ENCODE measurements around the gene CEP104.
"Not testable (repeated sequence)": the region's sequence is repeated elsewhere in the genome, so short reads cannot be mapped to it uniquely, and the experiment has no call there.

The CEP104 gene

DNA sequence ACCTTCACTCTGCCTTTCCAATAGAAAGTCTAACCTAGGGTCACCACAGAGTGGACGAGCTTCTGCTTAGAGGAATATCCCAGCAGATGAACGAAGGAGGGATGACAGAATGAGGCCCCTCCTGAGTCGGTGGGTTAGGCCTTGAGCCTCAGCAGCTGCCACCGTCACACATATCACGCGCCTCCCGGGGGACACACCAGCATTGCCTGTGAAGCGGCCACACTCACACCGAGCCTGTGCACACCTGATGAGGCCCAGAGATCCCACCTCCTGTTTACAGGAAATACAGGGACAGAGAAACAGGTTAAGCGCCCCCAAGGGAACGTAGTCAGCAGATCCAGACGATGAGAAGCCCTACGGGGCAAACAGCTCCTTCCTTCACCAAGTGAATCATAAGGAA, 35.6 kb downstream of the CEP104 start:
- no peak for DNase-seq

DNA sequence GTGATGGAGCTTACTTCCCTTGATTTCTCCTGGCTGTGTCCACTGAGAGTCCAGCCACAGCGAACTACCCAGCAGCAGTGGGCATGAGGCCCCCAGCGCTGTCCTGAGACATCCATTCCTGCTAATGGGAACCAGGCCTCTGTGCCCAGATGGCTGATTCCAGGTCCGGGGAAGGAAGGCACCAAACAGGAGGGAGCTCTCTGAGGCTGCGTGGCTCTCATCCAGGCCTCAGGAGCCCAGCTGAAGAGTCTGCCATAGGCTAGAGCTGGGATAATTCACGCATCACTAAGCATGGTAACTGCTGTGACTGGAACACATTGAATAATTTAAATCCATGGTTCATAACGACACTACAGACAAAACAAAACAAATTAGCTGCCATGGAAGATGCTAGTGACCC, 36.0 kb downstream of the CEP104 start:
- DNase-seq: no peak

DNA sequence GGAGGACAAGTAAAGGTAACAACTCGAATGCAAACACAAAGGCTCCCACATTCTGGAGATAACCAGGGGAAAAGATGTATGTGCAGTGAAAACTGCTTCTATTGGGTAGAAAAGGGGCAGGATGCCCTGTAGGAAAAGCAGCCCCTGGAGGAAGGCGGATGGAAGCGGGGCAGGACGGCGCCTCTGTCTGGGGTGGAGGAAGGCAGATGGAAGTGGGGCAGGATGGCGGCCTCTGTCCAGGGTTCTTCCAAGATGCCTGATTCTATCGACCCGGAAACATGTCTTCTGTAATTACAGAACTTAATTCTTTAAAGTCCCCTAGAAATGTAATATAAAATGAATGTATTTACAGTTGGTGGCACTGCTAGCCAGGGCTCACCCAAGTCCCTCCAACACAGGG, 36.7 kb downstream of the CEP104 start:
- DNase-seq: no peak

DNA sequence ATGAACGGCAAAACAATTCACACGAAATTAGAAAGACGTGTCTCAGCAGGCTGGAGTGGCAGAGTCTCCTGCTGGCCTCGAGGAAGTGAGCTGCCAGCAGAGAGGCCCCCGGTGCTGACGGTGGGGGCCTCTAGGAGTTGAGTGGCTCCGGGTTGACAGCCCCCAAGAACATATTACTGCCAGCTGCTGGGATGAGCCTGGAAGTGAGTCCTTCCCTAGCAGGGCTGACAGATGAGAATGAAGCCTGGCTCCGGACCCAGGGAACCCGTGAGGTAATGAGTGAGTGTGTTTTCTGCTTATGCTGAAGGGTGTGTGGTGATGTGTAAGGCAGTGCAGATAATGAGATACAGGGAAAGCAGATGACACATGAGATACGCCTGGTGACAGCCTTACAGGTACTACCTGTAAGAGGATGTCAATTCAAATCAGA, 37.2 kb downstream of the CEP104 start:
- DNase-seq: no peak

DNA sequence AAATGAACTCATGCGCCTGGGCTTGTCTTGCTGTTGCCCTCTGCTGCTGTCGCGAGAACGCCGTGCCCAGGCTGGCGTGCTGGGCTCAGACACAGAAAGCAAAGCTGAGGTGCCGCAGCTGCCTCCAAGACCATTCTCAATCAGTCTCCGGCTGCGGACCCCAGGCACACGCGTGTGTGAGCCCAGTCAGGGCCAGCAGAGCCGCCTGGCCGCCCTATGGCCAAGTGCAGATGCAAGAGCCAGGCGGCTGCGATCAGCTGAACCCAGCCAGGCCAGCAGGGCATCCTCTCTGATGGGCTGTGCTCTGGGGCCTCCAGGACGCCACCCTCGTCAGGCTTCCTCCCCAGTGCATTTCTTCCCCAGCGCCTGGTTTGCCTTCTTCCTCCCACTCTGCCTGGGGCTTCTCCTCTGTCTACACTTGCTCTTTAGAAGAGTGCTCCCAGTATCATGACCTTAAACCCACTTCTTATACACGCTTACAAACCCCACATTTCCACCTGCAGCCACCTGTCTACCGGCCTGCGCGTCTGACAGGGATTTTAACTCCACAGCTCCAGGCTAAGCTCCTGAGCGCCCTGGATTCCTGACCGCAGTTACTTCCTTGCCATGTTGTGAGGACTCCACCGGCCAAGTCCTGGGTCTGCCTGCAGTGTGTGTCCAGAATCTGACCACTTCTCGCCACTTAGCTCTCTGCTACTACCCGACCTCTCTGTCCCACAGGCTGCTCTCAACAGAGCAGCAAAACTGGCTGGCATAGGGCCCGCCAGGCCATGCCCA, 39.0 kb downstream of the CEP104 start:
- DNase-seq: no peak

DNA sequence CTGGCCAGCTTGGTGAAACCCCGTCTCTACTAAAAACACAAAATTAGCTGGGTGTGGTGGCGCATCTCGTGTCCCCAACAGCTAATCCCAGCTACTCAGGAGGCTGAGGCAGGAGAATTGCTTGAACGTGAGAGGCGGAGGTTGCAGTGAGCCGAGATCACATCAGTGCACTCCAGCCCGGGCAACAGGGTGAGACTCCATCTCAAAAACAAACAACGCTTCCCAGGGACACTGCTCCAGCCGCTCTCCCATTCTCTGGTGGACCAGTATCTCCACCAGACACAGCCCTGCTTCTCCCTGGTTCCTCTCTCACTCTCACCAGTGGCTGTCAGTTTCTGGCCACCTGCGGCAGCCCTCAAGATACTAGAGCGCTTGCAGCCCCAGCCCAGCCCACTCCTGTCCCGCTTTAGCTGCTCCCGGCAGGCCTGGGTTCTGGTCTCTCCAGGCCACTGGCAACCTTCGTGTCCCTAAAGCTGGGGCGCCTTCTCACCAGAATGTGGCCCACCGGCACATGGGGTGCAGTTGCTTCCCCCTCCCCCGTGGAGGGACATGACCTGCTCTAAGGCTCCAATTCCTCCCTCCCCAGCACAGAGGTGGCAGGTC, 39.8 kb downstream of the CEP104 start:
- DNase-seq: no peak

DNA sequence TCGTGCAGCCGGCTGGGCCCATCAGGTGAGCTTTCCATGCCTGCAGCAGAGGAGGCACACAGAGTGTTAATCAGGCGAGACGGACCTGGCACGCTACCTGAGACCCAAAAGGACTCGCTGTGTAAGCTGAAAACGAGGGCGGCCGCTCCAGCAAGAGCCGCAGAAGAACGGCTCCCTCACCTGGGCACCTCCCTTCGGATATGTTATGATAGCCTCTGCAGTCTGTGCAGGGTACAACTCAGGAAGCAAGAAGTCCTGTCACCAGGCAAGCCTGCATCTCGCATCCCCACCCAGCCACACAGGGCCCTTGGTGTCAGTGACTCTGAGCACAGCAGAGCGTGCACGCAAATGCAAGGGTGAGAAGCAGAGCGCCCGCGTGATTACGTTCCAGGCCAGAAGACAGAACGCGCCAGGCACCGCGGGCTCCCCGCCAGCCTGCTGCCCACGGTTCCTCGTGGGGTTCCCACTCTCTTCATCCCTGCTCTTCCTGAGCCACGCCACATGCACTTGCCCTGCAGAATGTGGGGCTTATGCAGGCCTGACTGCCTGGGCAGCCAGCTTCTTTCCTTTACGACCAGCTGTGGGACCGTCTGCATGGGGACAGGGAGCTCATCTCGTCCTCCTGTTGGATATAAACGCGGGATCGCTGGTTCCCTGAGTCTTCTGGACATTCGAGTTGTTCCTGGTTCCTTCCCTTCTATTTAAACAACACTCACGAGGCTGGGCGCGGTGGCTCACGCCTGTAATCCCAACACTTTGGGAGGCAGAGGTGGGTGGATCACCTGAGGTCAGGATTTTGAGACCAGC, 40.5 kb downstream of the CEP104 start:
- DNase-seq: no peak

DNA sequence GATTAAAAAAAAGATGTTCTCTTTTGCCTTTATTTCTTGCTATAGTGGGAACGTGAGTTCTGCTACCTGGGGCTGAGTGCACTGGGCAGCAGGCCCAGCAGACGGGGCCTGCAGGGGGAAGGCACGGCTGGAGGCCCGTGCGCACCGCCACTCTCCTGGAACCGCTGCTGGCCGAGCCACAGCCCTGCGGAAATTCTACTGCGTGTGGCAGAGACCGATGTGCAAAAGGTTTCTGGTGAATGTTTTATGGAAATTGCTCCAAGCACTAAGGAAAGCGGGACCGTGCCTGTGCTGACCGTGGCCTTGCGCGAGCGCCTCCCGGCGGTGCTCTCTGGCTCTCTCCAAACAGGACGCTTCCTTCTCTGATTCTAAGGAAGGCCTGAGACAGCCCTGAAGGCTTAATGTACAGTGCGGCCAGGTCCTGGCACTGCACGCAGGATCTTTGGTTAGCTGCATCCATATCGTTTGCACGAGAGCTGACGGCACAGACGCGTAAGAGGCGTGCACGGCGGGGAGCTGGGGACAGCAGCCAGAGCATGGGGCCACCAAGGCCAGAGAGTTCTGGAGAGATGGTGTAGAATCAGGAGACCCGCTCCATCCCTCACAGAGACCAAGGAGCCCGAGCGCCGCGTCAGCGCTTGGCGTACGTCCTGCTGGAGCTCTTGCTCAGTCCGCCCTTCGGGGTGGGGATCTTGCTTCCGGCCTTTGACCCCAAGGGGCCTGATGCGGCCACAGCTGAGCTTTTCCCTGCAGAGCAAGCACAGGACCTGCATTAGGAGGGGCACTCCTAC, 42.0 kb downstream of the CEP104 start:
- DNase-seq: no peak

DNA sequence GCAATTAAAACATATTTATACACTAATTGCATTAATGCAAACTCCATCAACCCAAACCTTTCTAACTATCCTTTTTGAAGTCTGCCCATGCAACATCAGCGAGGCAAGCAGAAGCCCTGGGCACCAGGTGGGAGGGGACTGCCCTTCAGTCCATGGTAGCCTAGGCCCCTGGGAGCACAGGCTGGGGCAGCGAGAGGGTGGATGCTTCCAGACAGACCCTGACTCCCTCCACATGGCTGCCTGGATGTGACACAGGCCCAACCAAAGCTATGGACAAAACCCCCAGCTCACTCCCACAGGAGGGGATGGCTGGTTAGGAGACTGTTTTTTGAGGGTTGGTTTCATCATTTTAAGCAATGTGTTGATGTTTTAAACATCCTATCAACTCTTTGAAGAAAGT, 42.9 kb downstream of the CEP104 start:
- no peak for DNase-seq

DNA sequence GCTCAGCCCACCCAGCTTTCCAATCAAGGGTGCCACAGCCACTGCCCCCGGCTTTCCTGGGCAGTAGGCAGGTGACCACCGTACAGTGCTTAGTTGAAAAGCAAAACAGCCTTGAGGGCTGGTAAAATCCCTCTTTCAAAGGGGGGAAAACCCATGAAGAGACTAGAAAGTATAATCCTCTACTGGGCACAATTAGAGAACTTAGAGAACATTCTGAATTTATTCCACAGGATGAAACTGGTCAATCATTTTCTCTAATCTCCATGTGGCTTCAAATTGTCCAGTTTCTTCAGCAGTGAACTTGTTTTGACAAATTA, 45.5 kb downstream of the CEP104 start:
- DNase-seq: no peak

DNA sequence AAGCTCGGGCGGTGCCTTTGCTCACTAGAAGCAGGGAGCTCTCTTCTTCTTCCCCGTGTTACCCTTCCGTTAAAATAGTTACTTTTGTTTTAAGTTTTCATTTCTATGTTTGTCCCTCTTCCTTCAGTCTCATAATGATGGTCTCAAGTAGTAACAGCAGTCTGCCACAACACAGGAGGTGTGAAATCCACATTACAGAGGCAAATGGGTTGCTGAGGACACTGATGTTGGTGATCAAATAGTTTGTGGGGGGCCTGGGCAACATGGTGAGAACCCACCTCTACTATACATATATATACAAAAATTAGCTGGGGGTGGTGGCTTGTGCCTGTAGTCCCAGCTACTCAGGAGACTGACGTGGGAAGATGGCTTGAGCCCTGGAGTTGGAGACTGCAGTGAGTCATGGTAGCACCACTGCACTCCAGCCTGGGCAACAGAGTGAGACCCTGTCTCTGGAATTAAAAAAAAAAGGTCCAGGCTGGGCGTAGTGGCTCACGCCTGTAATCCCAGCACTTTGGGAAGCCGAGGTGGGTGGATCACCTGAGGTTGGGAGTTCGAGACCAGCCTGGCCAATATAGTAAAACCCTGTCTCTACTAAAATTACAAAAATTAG, 46.8 kb downstream of the CEP104 start:
- DNase-seq: not testable (repeated sequence)

DNA sequence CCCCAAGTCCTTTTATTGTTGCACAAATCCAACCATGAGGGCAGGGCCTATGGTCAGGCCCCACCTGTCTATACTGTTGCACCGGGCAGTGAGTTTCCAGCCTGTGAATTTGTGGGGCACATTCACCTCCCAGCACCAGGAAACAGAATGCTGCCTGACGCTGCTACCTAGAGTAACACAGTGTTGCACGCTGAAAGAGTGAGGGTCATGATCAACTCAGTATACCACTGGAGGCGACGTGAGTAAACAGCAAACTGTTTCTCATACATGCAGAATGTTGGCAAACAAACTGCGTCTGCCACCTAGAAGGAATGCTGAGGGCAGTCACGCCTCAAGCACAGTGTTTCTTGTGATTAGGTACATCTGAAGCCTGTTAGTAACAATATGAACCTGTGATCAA, 47.3 kb downstream of the CEP104 start:
- no peak for DNase-seq

DNA sequence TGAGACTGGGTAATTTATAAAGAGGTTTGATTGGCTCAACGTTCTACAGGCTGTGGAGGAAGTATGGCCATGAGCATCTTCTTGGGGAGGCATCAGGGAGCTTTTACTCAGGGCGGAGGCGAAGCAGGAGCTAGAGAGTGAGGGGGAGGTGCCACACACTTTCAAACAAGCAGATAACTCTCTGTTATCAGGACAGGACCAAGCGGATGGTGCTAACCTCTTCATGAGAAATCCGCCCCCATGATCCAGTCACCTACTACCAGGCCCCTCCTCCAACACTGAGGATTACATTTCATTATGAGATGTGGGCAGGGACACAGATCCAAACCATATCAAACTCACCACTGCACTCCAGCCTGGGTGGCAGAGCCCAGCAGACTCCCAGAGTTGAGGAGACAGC, 49.2 kb downstream of the CEP104 start:
- no peak for DNase-seq

DNA sequence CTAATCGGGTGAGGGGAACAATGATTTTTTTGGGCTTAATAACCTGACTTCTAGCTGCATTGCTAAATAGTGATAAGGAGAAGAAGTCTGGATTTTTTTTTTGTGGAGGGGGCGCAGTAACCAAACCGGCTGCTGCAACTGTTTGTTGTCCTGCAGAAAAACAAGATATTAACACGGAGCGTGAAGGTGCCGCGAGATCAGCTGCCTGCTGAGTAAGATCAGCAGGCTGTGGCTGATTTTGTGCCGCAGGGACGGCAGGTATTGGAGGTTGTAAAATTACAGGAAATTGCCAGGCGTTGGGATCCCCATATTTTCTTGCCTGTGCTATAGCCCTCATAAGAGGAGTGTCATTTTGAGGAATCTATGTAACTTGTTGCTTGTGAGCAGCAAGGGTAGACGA, 52.0 kb downstream of the CEP104 start:
- DNase-seq: no peak

DNA sequence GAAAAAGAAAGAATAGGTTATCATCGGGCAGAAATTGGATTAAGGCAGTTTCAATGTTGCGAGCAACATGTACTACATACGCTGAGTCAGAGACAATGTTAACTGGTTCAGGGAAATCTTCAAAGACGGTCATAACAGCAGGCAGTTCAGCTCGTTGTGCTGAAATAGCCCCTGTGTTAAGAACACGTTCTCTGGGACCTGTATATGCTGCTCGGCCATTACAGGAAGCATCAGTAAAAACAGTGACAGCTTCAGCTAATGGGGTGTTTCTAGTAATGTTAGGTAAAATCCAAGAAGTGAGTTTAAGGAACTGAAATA, 52.4 kb downstream of the CEP104 start:
- not testable (repeated sequence) for DNase-seq

DNA sequence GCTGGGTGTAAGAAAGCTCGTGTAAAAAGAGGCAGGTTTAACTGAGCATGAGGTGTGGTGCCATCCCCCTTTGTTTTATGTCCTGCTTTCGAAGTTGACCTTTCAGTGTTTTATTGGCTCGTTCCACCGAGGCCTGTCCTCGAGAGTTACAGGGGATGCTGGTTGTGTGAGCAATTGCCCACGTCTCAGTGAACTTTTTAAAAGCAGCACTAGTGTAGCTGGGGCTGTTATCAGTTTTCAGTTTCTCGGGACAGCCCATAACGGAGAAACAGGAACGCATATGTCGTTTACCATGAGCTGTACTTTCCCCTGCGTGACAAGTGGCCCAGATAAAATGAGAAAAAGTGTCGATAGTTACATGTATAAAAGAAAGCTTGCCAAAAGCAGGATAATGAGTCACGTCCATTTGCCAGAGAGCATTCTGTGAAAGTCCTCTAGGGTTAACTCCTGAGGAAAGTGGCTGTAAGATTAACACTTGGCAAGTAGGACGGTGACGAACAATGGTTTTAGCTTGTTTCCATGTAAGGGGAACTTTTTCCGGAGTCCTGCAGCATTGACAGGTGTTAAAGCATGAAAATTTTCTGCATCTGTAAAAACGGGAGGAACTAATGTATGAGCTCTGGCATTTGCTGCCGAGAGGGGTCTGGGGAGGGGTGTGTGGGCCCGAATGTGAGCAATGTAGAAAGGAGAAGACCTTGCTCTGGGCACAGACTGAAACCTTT, 52.9 kb downstream of the CEP104 start:
- DNase-seq: no peak

DNA sequence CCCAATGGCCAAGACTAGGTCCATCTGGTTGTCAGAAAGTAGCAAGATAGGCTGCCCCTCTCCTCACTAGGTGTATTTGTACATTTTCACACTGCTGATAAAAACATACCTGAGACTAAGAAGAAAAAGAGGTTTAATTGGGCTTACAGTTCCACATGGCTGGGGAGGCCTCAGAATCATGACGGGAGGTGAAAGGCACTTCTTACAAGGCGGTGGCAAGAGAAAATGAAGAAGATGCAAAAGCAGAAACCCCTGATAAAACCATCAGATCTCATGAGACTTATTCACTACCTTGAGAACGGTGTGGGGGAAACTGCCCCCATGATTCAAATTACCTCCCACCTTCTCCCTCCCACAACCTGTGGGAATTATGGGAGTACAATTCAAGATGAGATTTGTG, 56.2 kb downstream of the CEP104 start:
- not testable (repeated sequence) for DNase-seq

DNA sequence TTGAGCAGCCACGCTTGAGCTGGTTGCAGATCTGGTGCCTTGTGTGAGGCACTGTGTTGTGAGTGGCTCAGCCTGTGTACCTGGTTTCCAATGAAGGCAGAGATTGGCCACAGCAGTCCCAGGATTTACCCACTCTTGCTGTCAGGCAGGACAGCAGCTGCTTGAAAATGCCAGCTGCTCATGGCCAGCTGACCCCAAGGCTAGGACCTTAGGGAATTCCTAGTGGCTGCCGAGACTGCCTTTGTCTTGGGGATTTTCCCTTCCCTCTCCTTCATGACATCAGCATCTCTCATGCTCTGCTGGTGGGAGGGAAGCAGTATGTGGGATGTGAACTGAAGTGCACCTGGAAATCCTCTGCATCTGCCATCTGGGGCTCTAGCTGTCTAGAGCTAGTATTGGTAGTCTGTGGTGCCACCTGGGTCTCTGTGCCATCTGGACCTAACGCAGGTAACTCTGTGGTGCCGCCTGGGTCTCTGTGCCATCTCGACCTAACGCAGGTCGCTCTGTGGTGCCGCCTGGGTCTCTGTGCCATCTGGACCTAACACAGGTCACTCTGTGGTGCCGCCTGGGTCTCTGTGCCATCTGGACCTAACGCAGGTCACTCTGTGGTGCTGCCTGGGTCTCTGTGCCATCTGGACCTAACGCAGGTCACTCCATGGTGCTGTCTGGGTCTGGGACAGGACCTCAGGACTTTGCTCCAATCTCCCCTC, 56.9 kb downstream of the CEP104 start:
- no peak for DNase-seq

DNA sequence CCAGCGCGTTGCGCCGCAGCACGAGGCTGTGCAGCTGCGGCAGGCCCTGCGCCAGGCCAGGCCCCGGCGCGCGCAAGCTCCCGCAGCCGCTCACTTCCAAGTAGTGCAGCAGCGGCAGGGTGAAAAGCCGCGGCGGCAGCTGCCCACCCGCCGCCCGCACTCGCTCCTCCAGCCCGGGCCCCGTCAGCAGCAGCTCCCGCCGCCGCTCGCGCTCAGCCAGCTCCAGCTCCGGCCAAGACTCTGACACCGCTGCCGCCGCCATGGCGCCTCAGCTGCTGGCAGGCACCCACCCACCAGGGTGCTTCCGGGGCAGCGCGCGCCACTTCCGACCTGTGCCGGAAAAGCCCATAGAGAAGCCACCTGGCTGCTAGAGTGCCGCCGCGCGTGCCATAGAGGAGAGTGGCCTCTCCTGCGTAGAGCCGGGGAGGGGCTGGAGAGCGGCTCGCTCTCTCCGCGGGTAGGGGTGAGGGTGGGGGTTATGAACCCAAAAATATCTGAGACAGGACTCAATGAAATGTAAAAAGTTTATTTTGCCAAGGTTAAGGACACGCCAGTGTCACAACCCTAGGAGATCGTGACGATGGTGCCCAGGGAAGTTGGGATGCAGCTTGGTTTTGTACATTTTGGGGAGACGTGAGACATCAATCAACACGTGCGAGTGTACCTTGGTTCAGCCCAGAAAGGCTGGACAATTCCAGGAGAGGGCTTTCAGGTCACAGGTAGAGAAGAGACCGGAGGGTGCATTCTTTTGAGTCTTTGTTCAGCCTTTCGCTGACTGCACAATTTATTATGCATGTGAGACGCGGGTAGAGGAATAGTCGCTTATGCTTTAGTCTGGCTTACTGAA, 60.6 kb downstream of the CEP104 start, which contains the start of gene LRRC47:
Gene LRRC47, minus strand, starts transcription at position 284 of the 847 bp plus-strand sequence. Its CDS starts 22 bp downstream, at position 262.
- DNase-seq: peak; percentile 95

DNA sequence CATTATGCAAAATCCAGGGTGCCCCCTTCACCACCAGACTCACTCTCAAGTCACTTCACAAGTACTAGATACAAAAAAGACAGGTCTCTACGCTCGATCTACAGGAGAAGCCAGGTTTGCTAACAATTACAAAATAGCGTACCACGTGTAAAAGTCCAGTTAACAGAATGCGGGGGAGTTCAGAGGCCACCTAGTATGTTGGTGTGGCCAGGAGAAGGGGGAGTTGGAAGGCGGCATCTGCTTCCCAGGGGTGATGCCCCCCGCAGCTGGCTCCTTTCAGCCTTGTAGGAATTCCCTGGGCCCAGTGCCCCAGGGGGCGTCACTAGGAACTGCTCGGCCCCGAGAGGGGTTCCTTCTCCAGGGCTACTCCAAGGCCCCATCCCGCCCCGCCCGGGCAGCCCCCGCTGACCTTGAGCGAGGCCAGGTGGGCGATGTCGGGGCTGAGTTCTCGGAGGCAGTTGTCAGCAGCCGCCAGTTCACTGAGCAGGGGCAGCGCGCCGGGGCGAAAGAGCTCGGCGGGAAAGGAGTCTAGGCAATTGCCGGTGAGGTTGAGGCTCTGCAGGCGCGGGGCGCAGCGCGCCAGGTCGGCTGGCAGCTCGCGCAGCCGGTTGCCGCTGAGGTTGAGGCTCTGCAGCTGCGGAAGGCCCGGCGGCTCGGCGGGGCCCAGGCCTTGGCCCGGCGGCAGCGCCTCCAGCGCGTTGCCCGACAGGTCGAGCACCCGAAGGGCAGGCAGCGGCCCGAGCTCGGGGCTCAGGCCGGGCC, 61.4 kb downstream of the CEP104 start:
- no peak for DNase-seq
